Measurements from ENCODE around the gene EPC2. TPM values are rescaled to one million over a fixed set of nuclear protein-coding genes. Genes with fewer than 3 reads are reported as not detected.

The EPC2 gene
- total RNA-seq, 8 experiments from 2014 or later = 13.4 to 42.9 (median 30.7) TPM

GRCh38 chr2:148814143-148814859 lies 169.8 kb downstream of the EPC2 start:
- WGBS, 10 experiments = 30 to 93% (median 80%) methylated on average over 1 to 5 of the region's 6 CpGs; no CpG with 5 or more reads in 1 of the 10 experiments

GRCh38 chr2:148814860-148815419 lies 170.4 kb downstream of the EPC2 start:
- WGBS, 10 experiments = 46 to 100% (median 85%) methylated on average over 1 to 6 of the region's 7 CpGs
- in situ Hi-C loops (cut with MboI; ENCODE audit: low pct_unique_long_range_greater_than_20kb in 2 of 9, low sequenced_read_pairs in 9 of 9, unreplicated experiment in 9 of 9) = no loop called here
- ATAC-seq (replicated peaks in 6 of 8) = no peak
- peaks cover 5 to 8% of the 10 kb centered on the region in 2 donors for H3K4me1 ChIP-seq (replicated peaks in 1 of 2)
- no peak overlapping the region for H3K27ac ChIP-seq
- no peak overlapping the region for H3K4me3 ChIP-seq

More at GRCh38 chr2:148814143-148814859, 169.8 kb downstream of the EPC2 start:
- no peak overlapping the region for H3K4me3 ChIP-seq
- in situ Hi-C loops (cut with MboI; ENCODE audit: low pct_unique_long_range_greater_than_20kb in 2 of 9, low sequenced_read_pairs in 9 of 9, unreplicated experiment in 9 of 9) = no loop called here
- H3K27ac ChIP-seq = no peak overlapping the region
- no peak for ATAC-seq (replicated peaks in 6 of 8)
- peaks cover 5 to 8% of the 10 kb centered on the region in 2 donors for H3K4me1 ChIP-seq (replicated peaks in 1 of 2)

GRCh38 chr2:148816176-148816575 lies 171.6 kb downstream of the EPC2 start:
- Histone ChIP-seq H3K4me1 (replicated peaks in 1 of 2) (peaks cover 5 to 8% of the 10 kb centered on the region in 2 donors), H3K4me3 (no peak overlapping the region), H3K27ac (no peak overlapping the region)
- no peak for ATAC-seq (replicated peaks in 6 of 8)
- in situ Hi-C loops (cut with MboI; ENCODE audit: low pct_unique_long_range_greater_than_20kb in 2 of 9, low sequenced_read_pairs in 9 of 9, unreplicated experiment in 9 of 9) = no loop called here
- 44 to 100% (median 93%) methylated on average over 3 to 6 of the region's 6 CpGs; no CpG with 5 or more reads in 2 of the 10 experiments for WGBS, 10 experiments

- peak in 7 of 8 experiments; percentile 29 to 94 (median 90) for ATAC-seq (replicated peaks in 6 of 8)
- 0 to 44% (median 11%) methylated on average over 1 to 8 of the region's 8 CpGs for WGBS, 10 experiments
- H3K4me3 ChIP-seq = peak overlapping the region; percentile 6 to 32 (median 24)
- in situ Hi-C loops (cut with MboI; ENCODE audit: low pct_unique_long_range_greater_than_20kb in 2 of 9, low sequenced_read_pairs in 9 of 9, unreplicated experiment in 9 of 9) = no loop called here
- H3K4me1 ChIP-seq (replicated peaks in 1 of 2) = peaks cover 5 to 8% of the 10 kb centered on the region in 2 donors
- peak overlapping the region in 1 of 2 donors; percentile 69 for H3K27ac ChIP-seq
Measured at GRCh38 chr2:148817210-148817708, 172.7 kb downstream of the EPC2 start.

- H3K4me1 ChIP-seq (replicated peaks in 1 of 2) = peaks cover 5 to 8% of the 10 kb centered on the region in 2 donors
- 0 to 81% (median 57%) methylated on average over 1 to 4 of the region's 4 CpGs for WGBS, 10 experiments
- ATAC-seq (replicated peaks in 6 of 8) = no peak
- no peak overlapping the region for H3K27ac ChIP-seq
- H3K4me3 ChIP-seq = no peak overlapping the region
- in situ Hi-C loops (cut with MboI; ENCODE audit: low pct_unique_long_range_greater_than_20kb in 2 of 9, low sequenced_read_pairs in 9 of 9, unreplicated experiment in 9 of 9) = no loop called here
Measured at GRCh38 chr2:148819019-148819585, 174.6 kb downstream of the EPC2 start.

GRCh38 chr2:148824190-148824589 lies 179.6 kb downstream of the EPC2 start:
- no peak overlapping the region for H3K27ac ChIP-seq
- H3K4me1 ChIP-seq (replicated peaks in 1 of 2) = no peaks in the 10 kb centered on the region
- in situ Hi-C loops (cut with MboI; ENCODE audit: low pct_unique_long_range_greater_than_20kb in 2 of 9, low sequenced_read_pairs in 9 of 9, unreplicated experiment in 9 of 9) = no loop called here
- no peak for ATAC-seq (replicated peaks in 6 of 8)
- H3K4me3 ChIP-seq = no peak overlapping the region
- WGBS, 10 experiments = 33 to 100% (median 59%) methylated on average over 1 of the region's 1 CpG; no CpG with 5 or more reads in 6 of the 10 experiments

GRCh38 chr2:148826791-148827190 lies 182.2 kb downstream of the EPC2 start:
- Histone ChIP-seq H3K4me3 (no peak overlapping the region), H3K4me1 (replicated peaks in 1 of 2) (no peaks in the 10 kb centered on the region), H3K27ac (no peak overlapping the region)
- no peak for ATAC-seq (replicated peaks in 6 of 8)
- in situ Hi-C loops (cut with MboI; ENCODE audit: low pct_unique_long_range_greater_than_20kb in 2 of 9, low sequenced_read_pairs in 9 of 9, unreplicated experiment in 9 of 9) = no loop called here

- in situ Hi-C loops (cut with MboI; ENCODE audit: low pct_unique_long_range_greater_than_20kb in 2 of 9, low sequenced_read_pairs in 9 of 9, unreplicated experiment in 9 of 9) = no loop called here
- Histone ChIP-seq H3K27ac (no peak overlapping the region), H3K4me3 (no peak overlapping the region), H3K4me1 (replicated peaks in 1 of 2) (no peaks in the 10 kb centered on the region)
- 14 to 100% (median 83%) methylated on average over 1 to 2 of the region's 2 CpGs; no CpG with 5 or more reads in 1 of the 10 experiments for WGBS, 10 experiments
- ATAC-seq (replicated peaks in 6 of 8) = no peak
Measured at GRCh38 chr2:148828941-148829340, 184.4 kb downstream of the EPC2 start.

- 13 to 100% (median 83%) methylated on average over 1 to 3 of the region's 3 CpGs; no CpG with 5 or more reads in 3 of the 10 experiments for WGBS, 10 experiments
- Histone ChIP-seq H3K27ac (no peak overlapping the region), H3K4me3 (no peak overlapping the region), H3K4me1 (replicated peaks in 1 of 2) (no peaks in the 10 kb centered on the region)
- peak in 1 of 8 experiments; percentile 56 for ATAC-seq (replicated peaks in 6 of 8)
- in situ Hi-C loops (cut with MboI; ENCODE audit: low pct_unique_long_range_greater_than_20kb in 2 of 9, low sequenced_read_pairs in 9 of 9, unreplicated experiment in 9 of 9) = no loop called here
Measured at GRCh38 chr2:148829618-148830017, 185.1 kb downstream of the EPC2 start.

GRCh38 chr2:148832637-148833036 lies 188.1 kb downstream of the EPC2 start:
- in situ Hi-C loops (cut with MboI; ENCODE audit: low pct_unique_long_range_greater_than_20kb in 2 of 9, low sequenced_read_pairs in 9 of 9, unreplicated experiment in 9 of 9) = no loop called here
- WGBS, 10 experiments = 50 to 100% (median 86%) methylated on average over 2 to 6 of the region's 7 CpGs; no CpG with 5 or more reads in 5 of the 10 experiments
- ATAC-seq (replicated peaks in 6 of 8) = no peak

More at GRCh38 chr2:148832637-148833036, 188.1 kb downstream of the EPC2 start:
- H3K4me1 ChIP-seq (replicated peaks in 1 of 2) = no peaks in the 10 kb centered on the region
- no peak overlapping the region for H3K4me3 ChIP-seq
- no peak overlapping the region for H3K27ac ChIP-seq

Other genes starting within 250 kb of the EPC2 start
- gene KIF5C, start 230.5 kb downstream of the EPC2 start, total RNA-seq = 100 to 1,000 TPM in 5 of 8 experiments, 1 to 10 TPM in 1, under 1 TPM in 2; 0.31 to 271 (median 222) TPM